VCaP (cell line): ENCODE measurements around the gene VPS4B.
A peak's percentile ranks its signal among the peaks of the same experiment; 100 is the strongest.

Source experiments
- H3K27ac ChIP-seq: fragments of 450-650 bp; 2 replicates; pipeline ENCODE4 v1.5.1; 2017
- TF ChIP-seq, protein P1 (sequence below): fragments of 450-650 bp; conservative IDR thresholded peaks from 2 replicates; pipeline ENCODE4 v1.5.1; 2017; ENCODE audit warnings: mild to moderate bottlenecking, moderate library complexity

VPS4B gene

DNA sequence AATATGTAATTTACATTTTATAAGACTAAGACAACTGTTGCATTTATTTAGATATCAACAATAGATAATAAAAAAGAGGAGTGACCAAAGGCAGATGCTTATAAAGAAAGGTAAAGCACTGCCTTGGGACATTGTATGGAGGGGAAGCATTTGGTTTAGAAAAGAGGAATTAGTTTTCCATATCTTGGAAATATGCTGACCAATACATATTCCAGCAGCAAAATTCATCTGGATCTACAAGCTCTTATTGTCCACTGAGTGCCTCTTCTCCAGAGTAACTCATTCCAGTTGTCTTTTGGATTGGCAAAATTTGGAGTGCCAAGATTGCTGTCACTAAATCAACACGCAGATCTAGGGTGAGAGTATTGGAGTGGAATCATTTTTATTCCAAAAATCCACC, 8.9 kb upstream of the VPS4B start:
- TF ChIP-seq, protein P1, sequence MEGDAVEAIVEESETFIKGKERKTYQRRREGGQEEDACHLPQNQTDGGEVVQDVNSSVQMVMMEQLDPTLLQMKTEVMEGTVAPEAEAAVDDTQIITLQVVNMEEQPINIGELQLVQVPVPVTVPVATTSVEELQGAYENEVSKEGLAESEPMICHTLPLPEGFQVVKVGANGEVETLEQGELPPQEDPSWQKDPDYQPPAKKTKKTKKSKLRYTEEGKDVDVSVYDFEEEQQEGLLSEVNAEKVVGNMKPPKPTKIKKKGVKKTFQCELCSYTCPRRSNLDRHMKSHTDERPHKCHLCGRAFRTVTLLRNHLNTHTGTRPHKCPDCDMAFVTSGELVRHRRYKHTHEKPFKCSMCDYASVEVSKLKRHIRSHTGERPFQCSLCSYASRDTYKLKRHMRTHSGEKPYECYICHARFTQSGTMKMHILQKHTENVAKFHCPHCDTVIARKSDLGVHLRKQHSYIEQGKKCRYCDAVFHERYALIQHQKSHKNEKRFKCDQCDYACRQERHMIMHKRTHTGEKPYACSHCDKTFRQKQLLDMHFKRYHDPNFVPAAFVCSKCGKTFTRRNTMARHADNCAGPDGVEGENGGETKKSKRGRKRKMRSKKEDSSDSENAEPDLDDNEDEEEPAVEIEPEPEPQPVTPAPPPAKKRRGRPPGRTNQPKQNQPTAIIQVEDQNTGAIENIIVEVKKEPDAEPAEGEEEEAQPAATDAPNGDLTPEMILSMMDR = no peak
- no peak overlapping the region for H3K27ac ChIP-seq

DNA sequence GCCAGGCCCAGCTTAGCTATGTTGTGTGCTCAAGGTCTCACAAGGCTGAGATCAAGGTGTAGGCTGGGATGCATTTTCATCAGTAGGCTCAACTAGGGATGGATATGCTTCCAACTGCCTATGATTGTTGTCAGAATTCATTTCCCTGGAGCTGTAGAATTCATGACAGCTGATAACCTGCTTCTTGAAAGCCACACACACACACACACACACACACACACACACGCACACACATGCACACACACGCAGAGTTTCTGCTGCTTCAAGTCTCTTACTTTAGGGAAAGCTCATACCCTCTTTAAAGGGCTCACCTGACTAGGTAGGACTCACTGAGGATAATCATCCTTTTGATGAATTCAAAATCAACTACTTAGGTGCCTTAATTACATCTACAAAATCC, 8.2 kb upstream of the VPS4B start:
- H3K27ac ChIP-seq = no peak overlapping the region
- TF ChIP-seq, protein P1 = no peak

DNA sequence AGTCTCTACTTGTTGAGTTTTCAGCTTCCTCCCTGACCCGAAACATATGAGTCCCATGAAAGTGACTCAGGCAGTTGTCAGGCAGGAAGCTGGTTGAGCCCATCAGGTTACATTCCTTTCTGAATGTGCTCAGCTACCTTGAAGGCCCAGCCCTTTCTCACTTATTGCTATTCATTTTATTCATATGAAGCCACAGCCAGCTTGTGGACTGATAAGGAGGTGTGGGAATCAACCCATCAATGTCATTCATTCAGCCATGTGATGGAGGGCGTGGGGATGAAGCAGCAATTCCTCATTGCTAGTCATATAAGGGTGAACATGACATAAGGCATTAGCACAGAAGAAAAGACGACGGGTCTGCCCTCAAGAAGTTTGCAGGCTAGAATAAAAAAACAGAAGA, 5.3 kb upstream of the VPS4B start:
- H3K27ac ChIP-seq = no peak overlapping the region

DNA sequence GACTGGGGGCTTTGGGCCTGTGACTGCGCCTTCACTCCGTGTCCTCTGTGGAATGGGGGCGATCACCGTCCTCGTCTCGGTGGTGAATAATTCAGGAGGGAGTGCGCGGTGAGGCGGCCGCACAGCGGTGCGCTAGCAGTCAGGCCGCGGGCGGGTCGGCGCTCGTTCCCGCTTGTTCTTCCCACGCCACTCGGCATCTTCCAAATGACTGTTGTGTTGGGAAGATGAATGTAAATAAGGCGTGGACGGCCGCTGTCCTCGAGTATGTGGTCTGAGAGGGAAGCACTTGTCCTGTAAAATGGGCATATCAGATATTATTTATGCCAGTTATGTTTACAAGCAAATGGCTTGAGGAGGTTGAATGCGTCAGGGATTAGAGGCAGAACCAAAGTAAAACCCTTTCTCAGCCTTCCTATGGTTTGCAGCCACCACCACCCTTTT, 608 bp upstream of the VPS4B start:
- TF ChIP-seq, protein P1 = peak; percentile 21

More for the DNA sequence above, 5.3 kb upstream of the VPS4B start:
- TF ChIP-seq, protein P1 = no peak

DNA sequence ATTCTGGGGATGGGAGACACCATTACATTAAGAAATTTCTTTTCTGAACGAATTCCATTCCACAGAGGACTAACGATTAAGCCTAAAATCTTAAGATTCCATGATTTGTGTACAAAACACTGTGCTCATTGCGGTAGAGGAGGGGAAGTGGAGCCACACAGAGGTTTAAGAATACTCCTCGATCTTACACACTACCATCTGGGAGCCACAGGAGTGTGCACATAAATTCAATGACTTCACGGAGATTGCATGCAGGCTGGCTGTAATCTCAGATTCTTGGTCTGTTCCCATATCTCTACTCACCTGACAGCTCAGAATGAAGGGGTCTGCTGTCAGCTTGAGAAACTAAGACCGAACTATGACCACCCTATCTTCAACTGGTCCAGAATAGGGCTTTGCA, 762 bp downstream of the VPS4B start:
- TF ChIP-seq, protein P1 = no peak
- peak overlapping the region; percentile 91 for H3K27ac ChIP-seq

More for the DNA sequence above, 608 bp upstream of the VPS4B start:
- peak overlapping the region; percentile 91 for H3K27ac ChIP-seq

DNA sequence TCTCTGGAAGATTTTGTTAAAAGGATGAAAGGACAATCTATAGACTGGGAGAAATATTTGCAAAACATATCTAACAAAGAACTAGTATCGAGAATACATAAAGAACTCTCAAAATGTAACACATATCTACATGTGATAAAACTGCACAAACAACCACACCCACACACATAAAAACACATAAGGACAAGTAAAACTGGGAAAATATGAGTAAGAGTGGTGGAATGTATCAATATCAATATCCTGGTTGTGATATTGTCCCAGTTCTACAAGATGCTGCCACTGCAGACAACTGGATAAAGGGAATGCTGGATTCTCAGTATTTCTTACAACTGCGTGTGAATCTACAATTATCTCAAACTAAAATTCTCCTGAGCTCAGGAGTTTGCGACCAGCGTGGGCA, 9.3 kb downstream of the VPS4B start:
- no peak overlapping the region for H3K27ac ChIP-seq
- TF ChIP-seq, protein P1 = no peak

DNA sequence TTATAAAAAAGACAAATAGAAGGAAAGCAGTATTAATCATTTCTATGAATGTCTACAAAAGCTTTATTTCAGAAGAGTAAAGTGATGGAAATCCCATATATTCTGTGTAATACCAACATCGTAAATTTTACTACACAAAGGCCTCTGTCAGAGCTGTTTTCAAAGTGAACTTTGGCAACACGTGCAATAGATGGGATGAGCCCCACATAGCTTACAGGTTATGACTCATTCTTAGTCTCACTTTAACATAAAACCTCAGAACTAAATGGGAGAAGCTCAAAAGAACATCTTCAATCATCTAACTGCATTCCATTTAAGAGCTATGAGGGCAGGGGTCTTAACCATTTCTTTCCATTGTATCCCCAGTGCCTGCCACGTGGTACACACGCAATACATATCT, 11.5 kb downstream of the VPS4B start:
- no peak overlapping the region for H3K27ac ChIP-seq
- TF ChIP-seq, protein P1 = no peak
